Tibial artery (tissue), 4 donors: Measurements from ENCODE around the gene F10.

Source experiments
- DNase-seq, 2 donors: peaks; one replicate each; pipeline ENCODE4 v3.0.0-alpha.2; 2019
- H3K27ac ChIP-seq, 2 donors: fragments of 200-600 bp; sonication (generic) in 1 of 2; 1 replicate in 1 of 2; 2 replicates in 1 of 2; pipeline ENCODE4 v1.5.1; 2018 to 2019; ENCODE audit warnings: mild to moderate bottlenecking in 1 of 2
- H3K27me3 ChIP-seq, 2 donors: fragments of 200-600 bp; sonication (generic) in 1 of 2; one replicate each; pipeline versions ENCODE4 v1.5.1 to v1.6.0; 2016 to 2019
- H3K36me3 ChIP-seq, 3 donors: fragments of 200-600 bp; sonication (generic) in 2 of 3; one replicate each; pipeline ENCODE4 v1.5.1; 2016 to 2019; ENCODE audit warnings: mild to moderate bottlenecking in 2 of 3
- H3K4me1 ChIP-seq, 4 donors: fragments of 200-600 bp; sonication (generic) in 2 of 4; 1 replicate in 3 of 4; 2 replicates in 1 of 4; pipeline ENCODE4 v1.5.1; 2016 to 2019
- H3K4me3 ChIP-seq, 2 donors: fragments of 200-600 bp; sonication (generic) in 1 of 2; 1 replicate in 1 of 2; 2 replicates in 1 of 2; pipeline ENCODE4 v1.5.1; 2018 to 2019; ENCODE audit warnings: mild to moderate bottlenecking in 2 of 2
- H3K9me3 ChIP-seq, 3 donors: fragments of 200-600 bp; sonication (generic) in 1 of 3; one replicate each; pipeline ENCODE4 v1.5.1; 2016 to 2019
- CTCF ChIP-seq, 2 experiments: fragments of 200-600 bp in 1 of 2; fragments of 450-650 bp in 1 of 2; IDR thresholded peaks; one replicate each; pipeline ENCODE4 v1.5.1; 2017 to 2019; ENCODE audit warnings: antibody characterized with exemption in 2 of 2, mild to moderate bottlenecking in 1 of 2, moderate library complexity in 1 of 2
- intact Hi-C: fragments of 100-400 bp; cut with DNase I; formaldehyde crosslinking; loops from one replicate; pipeline ENCODE4 v1.15.0; 2023; ENCODE audit warnings: low total_unique reads

The F10 gene

GRCh38 chr13:113151745-113152690 lies 29.4 kb downstream of the F10 start:
- intact Hi-C loops = loop anchor here (10.0 kb wide), 2 partner anchors 53 to 117 kb away; partner anchors contain the start of genes CUL4A and PCID2
- Histone ChIP-seq H3K27ac (no peak overlapping the region), H3K9me3 (no peaks in the 10 kb centered on the region), H3K36me3 (no peaks in the 10 kb centered on the region), H3K27me3 (no peaks in the 10 kb centered on the region), H3K4me3 (no peak overlapping the region), H3K4me1 (peaks cover 0 to 19% (median 8%) of the 10 kb centered on the region in 4 donors)
- no peak for DNase-seq
- no peak for TF ChIP-seq CTCF (IDR thresholded peaks at IDR 0.05)

GRCh38 chr13:113152691-113152983 lies 30.0 kb downstream of the F10 start:
- DNase-seq = no peak
- peak overlapping the region in 1 of 2 donors; percentile 48 for H3K4me3 ChIP-seq
- H3K9me3 ChIP-seq = no peaks in the 10 kb centered on the region
- peaks cover 0 to 19% (median 8%) of the 10 kb centered on the region in 4 donors for H3K4me1 ChIP-seq
- H3K27ac ChIP-seq = peak overlapping the region in 1 of 2 donors; percentile 83
- TF ChIP-seq CTCF (IDR thresholded peaks at IDR 0.05) = no peak
- no peaks in the 10 kb centered on the region for H3K27me3 ChIP-seq
- intact Hi-C loops = loop anchor here (10.0 kb wide), 2 partner anchors 52 to 118 kb away; partner anchors contain the start of genes CUL4A and PCID2
- no peaks in the 10 kb centered on the region for H3K36me3 ChIP-seq

- Histone ChIP-seq H3K4me1 (peaks cover 0 to 19% (median 8%) of the 10 kb centered on the region in 4 donors), H3K4me3 (peak overlapping the region; percentile 48 to 57), H3K9me3 (no peaks in the 10 kb centered on the region), H3K27me3 (no peaks in the 10 kb centered on the region), H3K36me3 (no peaks in the 10 kb centered on the region), H3K27ac (peak overlapping the region; percentile 73 to 83)
- DNase-seq = peak in 1 of 2 donors; percentile 62
- TF ChIP-seq CTCF (IDR thresholded peaks at IDR 0.05) = no peak
- intact Hi-C loops = loop anchor here (10.0 kb wide), 2 partner anchors 52 to 118 kb away; partner anchors contain the start of genes CUL4A and PCID2
Measured at GRCh38 chr13:113152984-113153809, 30.6 kb downstream of the F10 start.

- Histone ChIP-seq H3K4me3 (peak overlapping the region; percentile 48 to 57), H3K36me3 (no peaks in the 10 kb centered on the region), H3K27ac (peak overlapping the region; percentile 73 to 83), H3K9me3 (no peaks in the 10 kb centered on the region), H3K4me1 (peaks cover 0 to 19% (median 8%) of the 10 kb centered on the region in 4 donors), H3K27me3 (peaks cover 0 to 2% of the 10 kb centered on the region in 2 donors)
- TF ChIP-seq CTCF (IDR thresholded peaks at IDR 0.05) = no peak
- intact Hi-C loops = loop anchor here (10.0 kb wide), 2 partner anchors 51 to 119 kb away; partner anchors contain the start of genes CUL4A and PCID2
- DNase-seq = peak; percentile 80 to 89
Measured at GRCh38 chr13:113153810-113154748, 31.5 kb downstream of the F10 start.
